GM21390 (cell line): Measurements from ENCODE around the gene RAB6D.
A peak's percentile ranks its signal among the peaks of the same experiment; 100 is the strongest.
"Not testable (repeated sequence)": the region's sequence is repeated elsewhere in the genome, so short reads cannot be mapped to it uniquely, and the experiment has no call there.

Source experiments
- ATAC-seq: cut with Tn5 transposase; IDR thresholded peaks from one replicate; pipeline ENCODE4 v1.9.1; 2021; ENCODE audit not compliant: unreplicated experiment

RAB6D gene

DNA sequence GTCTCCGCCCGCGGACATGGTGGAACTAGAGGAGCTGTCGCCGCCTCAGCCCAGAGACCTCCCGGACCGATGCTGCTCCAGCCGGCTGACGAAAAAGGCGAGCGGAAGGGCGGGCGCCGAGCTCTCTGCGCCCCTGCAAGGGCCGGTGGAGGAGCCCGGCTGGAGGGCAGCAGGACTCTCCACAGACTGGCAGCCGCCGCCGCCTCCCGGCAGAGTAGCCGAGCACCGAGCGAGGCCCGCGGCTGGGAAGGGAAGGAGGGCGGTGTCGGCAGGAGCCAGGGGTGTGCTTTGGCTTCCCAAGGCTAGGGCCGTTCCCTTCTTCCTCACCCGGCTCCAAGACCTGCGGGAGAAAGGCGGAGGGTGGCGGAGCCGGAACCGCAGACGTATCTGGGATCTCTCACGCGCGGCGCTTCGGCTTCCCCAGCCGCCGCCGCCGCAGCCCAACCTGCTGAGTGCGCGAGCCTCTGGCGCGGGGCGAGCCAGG, at the start of gene RAB6D:
Gene RAB6D (minus strand): TSS at position 466 of the 484 bp plus-strand sequence. CDS start 448 bp downstream, at position 18.
- ATAC-seq: not testable (repeated sequence)

DNA sequence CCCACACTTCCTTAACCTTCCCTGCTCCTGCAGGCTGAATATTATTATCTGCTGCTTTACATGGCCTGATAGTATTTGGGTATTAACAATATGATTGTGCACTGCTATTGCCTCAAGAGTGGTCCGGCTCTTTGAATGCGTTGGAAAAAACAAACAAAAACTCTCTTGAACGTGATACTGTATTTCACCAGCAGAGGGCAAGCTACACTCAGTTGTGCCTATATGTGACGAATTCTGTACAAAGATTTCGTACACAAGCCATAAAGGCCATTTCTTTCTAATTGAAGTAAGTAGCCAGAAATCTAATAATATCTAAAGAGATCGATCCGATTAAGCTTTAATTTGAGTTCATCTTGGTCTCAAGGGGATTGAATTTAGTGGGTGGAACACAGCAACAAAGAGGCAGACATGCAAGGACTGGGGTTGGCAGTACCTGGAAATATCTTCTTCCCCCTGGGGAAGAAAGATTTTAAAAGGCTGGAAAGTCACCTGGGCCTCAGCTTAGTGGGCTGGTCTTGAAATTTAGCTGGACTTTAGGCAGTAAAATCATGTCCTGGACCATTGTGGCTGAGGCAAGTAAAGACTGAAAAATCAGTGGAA, 49.3 kb upstream of the RAB6D start:
- peak; percentile 86 for ATAC-seq

DNA sequence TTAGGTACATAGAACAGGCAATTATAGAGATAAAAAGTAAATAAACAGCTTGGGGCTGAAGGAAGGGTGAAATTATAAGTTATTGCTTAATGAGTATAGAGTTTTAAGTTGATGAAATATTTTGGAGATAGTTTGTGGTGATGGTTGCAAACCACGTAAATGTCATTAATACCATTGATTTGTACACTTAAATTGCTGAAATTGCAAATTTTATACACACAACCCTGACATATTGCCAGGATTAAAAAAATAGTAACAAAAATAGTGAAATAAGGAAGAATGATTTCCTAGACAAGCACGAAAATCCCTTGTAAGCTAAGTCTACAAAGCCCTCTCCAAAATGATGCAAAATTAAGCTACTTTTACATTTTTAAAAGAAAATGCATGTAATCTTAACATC, 46.2 kb upstream of the RAB6D start:
- ATAC-seq: no peak

DNA sequence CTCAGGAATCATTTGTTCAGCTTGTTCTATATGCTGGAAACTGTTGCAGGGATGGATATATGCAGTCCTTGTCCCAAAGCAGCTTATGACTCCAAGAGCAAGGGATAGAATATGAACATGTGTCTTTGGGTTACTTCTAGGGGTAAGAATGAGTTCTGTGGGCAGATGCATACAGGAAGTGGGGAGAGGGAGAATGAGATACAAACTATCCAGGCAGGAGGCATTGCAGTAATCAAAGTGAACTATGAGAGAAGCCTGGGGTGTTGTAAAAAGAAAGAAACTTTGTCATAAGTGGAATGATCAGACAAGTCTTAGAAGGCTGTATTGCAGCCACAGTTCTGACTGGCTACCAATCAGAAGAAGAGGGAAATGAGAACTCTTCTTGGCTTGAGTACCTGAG, 44.8 kb upstream of the RAB6D start:
- no peak for ATAC-seq

DNA sequence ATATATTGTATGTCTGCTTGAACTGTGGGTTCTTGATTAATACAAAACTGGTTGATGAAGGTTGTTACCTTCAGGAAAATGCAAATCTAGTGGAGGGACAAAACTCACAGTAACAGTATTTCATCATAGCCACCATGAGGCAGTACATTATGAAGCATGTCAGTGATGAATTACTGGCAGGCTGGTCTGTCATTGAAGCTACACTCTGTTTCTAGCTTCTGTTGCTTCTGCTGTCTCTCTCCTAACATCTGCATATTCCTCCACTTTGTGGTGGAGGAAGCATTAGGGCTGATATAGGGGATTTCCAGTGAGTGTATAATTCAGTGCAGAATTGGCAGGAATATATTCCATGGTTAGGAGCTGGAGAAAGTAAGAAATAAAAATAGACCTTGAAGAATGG, 44.2 kb upstream of the RAB6D start:
- no peak for ATAC-seq

DNA sequence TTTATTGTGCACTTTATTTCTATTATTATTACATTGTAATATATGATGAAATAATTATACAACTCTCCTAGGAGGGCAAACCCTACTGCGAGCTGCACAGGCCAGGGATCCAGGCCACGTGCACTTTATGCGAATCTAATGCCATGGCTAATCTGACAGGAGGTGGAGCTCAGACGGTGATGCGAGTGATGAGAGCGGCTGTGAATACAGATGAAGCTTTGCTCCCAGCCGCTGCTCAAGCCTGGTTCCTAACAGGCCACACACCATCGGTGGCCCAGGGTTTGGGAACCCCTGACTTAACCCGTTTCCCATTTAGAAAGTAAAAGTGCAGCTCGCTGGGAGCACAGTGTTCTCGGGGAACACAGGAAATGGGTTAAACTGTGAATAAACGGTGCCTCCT, 40.8 kb upstream of the RAB6D start:
- no peak for ATAC-seq

DNA sequence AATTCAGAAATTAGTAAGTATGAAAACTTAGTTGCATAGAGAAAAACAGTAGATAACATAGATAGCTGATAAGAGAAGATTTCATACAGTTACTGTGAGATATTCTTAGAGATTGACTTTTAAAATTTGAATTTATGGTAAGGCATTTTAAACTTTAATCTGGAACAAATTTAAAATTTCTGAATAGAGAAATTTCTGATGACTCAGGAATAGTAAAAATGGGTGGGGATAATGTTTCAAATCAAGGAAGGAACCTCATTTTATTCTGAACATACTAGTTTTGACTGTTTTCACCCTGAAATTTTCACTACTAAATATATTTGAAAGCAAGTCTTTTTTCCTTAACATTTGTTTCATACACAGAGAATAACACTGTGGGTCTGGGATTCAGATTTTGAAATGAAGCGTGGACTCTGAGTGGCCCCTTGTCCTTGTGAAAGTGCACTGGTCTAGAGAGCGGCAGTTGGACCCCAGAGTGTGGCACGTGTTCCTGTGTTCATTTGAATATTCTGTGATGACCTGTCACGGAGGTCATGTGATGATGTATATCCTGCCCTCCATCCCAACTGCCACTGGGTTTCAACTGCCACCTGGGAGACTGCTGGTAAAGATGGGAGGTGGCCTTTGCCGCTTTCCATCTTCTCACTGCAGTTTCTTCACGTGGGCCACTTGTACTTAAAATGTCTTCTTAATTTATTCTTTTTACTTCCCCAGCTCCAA, 38.5 kb upstream of the RAB6D start:
- no peak for ATAC-seq

DNA sequence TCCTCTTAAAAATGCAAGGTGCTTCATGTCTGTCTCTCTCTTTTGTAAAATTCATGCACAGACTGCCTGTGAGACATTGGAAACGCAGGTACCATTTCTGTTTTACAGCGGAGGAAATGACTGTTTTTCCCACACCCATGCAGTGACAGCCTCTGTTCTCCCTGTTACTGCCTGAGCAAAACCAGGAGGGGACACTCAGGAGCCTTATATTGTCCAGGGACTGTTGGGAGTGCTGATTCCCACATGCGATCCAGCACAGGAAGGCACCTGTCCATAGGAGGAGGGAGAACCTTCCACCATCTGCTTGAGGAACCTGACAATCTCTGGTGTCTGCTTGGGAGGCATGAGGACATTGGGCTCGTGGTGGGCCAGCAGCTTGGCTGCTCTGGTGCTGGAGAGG, 36.9 kb upstream of the RAB6D start:
- no peak for ATAC-seq

DNA sequence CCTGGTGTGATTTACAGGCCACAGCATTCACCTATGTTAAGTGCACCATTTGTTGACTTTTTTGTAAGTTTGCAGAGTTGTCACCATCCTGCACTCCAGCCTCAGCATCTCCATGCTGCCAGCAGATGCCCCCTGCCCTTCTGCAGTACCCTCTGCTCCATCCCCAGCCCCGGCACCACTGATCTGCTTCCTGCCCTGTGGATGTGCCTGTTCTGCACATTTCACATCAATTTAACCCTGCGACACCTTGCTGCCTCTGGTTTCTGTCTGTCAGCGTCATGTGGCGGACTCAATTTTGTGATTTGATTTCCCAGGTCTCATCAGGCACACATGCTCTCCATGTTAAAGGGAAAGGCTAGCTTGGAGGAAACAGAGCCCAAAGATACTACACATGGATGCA, 36.5 kb upstream of the RAB6D start:
- ATAC-seq: not testable (repeated sequence)

DNA sequence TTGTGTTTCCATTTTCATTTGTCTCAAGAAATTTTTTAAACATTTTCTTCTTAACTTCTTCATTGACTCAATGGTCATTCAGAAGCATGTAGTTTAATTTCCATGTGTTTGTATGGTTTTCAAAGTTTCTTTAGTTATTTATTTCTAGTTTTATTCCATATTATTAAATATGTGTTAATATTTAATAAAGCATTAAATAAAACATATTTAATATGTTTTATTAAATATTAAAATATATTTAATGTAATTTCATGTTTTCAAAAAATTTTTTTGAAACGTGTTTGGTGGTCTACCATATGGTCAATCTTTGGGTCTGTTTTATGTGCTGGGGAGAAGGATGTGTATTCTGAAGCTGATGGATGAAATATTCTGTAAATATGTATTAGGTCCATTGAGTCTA, 32.2 kb upstream of the RAB6D start:
- not testable (repeated sequence) for ATAC-seq

DNA sequence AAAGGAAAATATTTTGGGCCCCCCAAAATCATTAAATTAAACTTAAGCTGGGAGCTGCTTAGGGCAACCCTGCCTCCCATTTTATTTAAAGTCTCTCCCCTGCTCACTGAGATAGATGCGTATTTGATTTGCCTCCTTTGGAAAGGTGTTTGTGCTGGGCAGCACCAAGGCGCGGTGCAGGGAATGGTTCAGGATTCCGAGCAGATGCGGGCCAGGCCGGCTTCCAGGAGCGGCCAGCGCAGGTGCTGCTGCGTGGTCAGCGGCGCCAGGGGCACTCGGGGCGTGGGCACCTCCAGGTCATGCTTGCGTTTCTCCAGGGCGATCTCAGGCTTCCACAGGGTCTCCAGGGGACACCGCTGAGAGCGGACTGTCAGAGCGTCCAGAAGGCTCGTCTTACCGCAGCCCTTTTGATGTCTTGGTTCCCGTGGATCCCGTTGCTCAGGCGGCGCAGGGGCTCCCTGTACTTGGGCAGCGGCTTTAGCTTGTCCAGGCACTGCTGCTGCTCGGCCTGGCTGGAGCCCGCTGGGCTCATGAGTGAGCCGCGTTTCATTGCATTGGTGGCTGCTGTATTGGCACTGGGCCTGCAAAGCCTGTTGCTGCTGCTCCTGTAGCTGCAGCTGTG, 31.2 kb upstream of the RAB6D start:
- not testable (repeated sequence) for ATAC-seq

DNA sequence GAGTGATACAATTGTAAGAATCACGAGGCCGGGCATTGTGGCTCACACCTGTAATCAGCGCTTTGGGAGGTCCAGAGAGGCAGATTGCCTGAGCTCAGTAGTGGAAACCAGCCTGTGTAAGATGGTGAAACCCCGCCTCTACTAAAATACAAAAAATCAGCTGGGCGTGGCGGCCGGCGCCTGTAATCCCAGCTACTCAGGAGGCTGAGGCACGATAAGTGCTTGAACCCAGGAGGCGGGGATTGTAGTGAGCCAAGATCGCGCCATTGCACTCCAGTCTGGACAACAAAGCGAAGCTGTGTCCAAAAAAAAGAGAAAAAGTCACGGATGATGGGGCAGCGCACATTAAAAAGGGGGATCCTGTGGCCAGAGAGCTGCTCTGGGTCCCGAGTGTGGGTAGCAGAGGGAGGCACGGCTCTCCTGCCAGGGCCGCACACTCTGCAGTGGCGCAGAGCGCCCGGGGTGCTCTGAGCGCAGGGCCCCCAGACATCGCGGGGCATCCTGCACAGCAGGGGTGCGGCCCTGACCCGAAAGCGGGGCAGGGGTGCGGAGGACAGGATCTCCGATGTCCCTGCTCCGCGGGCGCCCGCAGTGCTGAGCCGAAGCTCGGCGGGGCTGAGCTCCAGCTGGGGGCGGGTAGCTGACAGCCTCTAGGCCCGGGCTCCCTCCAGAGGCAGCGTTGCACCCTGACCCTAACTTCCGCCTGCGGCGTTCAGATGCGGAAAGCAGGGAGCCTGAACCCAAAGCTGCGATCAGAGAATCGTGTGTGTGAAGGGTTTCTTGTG, 30.4 kb upstream of the RAB6D start:
- no peak for ATAC-seq

DNA sequence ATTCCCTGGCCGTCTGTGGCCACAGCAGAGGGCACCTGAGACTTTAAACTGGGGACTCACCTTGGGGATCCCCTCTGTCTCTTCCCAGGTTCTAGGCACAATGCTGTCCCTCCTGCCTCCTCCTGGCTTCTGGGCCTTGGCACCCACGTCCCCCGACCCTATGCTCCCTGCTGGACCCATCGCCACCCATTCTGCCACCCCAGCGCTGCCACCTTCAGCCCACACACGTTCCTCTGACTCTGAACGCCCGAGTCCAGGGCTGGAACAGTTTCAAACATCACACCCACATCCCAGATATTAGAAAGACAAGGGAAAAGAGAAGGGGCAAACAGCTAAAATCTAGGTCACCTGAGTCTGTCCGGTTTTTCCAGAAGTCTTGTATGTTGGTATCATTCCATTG, 28.0 kb upstream of the RAB6D start:
- ATAC-seq: not testable (repeated sequence)

DNA sequence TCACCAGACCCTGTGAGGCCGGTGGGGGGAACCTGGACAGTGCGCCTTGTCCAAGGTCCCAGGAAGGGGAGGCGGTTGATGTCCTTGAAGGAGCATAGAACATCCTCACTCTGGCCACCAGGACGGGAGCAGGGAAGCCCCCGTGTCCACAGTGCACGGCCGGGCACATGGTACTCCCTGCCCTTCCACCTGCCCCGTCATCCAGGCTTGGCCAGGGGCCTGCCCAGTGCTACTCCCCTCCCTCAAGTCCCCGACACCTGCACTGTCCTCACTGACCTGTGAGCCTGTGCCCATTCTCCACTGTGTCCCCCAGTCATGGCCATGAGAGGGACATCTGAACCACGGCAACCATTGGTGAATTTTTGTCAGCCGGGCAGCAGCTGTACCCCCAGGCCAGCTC, 27.5 kb upstream of the RAB6D start:
- not testable (repeated sequence) for ATAC-seq

DNA sequence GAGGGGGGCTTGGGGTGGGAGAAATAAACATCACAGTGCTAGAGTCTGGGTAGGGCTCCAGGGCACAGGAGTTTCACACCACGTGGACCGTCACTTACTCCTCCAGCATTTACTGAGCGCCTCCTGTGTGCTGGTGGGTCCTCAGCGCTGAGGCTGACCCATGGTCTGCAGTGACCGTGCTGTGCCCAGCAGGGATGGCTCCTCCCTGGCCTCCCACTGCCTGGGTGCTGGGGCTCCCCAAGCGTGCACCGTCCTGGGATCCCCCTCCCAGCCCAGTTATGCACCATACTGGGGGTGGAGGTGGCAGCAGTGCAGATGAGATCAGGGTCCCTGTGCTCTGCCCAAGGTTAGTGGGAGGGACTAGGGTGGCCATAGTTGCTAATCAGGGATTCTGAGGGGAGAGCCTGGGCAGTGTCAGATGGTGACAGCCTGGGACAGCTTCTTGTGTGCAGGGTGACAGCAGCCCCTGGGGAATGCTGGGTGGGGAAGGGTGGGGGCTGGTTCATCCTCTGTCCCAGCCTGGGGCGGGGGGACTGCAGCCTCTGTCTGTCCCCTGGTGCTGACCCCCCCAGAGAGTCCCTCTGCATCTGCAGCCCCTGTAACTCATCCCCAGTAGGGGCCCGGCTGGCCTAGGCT, 26.6 kb upstream of the RAB6D start:
- ATAC-seq: not testable (repeated sequence)

DNA sequence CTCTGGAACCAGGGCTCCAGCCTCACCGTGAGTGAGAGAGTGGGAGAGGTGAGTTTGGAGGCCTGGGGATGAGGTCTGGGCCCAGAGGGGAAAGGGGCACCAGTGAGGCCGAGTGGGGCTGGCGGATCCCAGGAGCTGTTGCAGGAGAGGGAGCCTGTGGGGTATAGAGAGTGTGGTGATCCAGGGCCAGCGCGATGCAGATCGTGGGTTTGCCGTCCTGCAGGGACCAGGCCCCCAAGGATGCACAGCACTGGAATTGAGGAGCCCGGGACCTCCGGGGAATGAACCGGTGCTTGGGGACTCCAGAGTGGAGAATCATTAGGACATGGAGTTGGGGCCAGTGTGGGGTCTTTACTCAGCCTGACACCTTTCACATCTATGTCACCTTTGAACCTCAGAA, 25.7 kb upstream of the RAB6D start:
- ATAC-seq: no peak

DNA sequence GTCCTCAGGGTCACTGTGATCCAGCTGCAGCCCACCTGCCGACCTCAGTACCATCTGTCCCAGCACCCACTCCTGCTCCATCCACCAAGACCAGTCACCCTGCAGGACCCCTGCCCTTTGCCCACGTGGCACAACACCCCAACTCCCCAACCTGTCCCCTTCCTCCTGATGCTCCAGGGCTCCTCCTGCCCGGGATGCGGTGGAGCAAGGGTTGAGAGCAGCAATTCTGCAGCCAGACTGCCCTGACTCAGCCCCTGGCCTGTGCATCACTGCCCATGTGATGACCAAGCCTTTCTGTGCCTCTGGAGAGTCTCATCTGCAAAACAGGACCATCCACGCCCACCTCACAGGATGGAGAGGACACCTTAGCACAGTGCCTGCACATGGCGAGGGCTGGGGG, 24.9 kb upstream of the RAB6D start:
- not testable (repeated sequence) for ATAC-seq

DNA sequence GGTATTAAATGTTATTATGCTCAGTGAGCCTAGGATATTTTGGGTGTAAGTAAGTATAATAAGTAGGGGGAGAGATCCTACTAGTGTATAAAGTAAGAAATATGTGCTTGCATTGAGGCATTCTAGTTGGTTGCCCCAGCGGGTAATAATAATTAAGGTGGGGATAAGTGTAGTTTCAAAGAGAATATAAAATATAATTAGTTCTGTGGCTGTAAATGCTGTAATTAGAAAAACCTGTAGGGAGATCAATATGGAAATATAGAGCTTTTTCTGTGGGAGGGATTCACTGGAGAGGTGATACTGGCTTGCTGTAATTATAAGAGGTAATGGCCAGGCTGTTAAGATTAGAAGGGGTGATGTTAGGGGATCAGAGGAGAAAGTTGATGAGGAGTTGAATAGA, 9.1 kb upstream of the RAB6D start:
- ATAC-seq: not testable (repeated sequence)

DNA sequence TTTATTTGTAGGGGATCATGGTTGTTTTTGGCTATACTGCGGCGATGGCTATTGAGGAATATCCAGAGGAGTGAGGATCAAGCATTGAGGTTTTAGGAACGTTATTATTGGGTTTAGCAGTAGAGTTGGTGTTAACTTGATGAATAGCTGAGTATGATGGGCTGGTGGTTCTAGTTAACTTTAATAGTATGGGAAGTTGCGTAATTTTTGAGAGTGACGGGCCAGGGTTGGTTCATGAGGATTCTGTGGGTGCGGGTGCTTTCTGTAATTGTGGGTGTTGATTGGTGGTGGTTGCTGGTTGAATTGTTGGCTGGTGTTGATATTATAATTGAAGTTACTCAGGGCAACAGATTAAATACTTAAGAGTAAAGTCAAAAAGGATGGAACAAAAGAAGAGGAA, 6.0 kb upstream of the RAB6D start:
- ATAC-seq: no peak

DNA sequence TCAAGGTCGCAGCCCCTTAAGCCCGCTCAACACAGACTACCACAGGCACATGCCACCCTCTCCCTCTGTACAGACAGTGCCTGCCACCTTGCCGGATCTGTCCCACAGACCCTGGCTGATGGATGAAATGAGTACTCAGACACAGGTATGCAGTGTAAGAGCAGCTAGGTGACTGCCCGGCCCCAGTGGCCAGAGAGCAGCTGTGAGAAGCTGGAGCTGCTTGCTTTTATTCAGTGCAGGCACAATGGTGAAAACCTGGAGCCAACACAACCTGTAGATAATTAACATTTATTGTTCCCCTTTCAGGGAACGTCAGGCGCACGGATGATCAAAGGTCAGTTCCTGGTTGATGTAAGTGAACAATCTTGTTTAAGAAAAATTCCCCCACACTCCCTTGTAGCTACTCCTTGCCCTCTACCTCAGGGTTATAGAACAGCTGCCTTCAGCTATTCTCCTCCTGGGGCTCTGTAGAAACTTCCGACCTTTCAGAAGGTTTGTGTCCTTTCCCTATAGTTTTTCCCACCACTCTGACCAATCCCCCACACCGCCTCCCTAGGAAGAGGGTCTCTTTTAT, 4.6 kb upstream of the RAB6D start:
- not testable (repeated sequence) for ATAC-seq

DNA sequence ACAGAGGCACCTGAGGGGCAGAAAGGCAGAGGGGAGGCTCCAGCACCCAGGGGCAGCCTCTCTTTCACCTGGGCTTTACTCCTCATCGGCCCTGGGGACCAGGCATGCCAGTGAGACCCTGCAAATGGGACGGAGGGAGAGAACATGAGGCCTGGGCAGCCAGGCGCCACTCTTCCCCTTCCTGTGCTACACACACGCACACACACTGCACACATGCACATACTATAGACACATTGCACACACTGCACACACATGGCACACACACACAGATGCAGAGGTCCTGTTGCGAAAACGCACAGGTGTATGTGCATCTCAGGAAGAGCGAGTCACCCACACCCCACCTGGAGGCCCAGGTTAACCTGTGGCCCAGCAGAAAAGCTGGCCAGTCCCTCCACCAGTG, 3.4 kb upstream of the RAB6D start:
- no peak for ATAC-seq
